HG02678 (cell line): ENCODE data around the gene C5orf15.

Source experiments
- ATAC-seq: cut with Tn5 transposase; IDR thresholded peaks from one replicate; pipeline ENCODE4 v1.9.1; 2021; ENCODE audit warnings: mild to moderate bottlenecking, moderate library complexity; ENCODE audit not compliant: unreplicated experiment

The C5orf15 gene

DNA sequence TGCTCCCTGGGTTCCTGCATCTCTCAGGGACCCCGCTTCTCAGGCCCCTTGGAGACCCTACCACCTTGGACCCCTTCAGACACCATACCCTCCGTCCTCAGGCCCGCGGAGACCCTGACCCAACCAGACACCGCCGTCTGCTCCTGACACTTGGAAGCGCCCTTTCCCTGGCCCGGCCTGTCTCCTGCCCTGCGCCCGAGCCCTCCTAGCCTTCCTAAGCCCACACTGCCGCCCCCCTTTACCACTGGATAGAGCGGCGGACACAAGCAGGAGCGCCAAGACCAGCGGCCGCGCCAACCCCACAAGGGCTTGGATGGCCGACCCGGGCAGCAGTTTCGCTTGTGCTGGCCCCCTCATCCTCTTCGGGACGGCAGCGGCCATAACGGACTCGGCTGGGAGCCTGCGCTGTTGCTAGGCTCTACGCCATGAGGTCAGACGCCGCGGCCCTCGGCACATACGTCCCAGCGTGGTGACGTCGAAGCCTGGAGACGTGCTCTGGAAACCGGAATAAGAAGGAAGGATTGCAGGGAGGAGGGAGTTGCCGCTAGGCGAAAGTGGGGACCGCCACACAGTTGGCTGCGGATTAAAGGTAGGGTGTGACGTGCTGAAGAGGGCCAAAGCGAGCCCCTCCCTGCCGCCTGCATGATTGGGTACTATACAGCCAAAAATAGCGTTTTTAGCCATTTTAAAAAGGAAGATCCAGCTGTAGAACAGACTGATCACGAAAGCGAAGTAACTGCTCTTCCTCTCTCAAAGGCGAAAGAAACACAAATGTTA is at the start of gene C5orf15:
TSS of gene C5orf15 (minus strand) at position 422 of the 777 bp plus-strand sequence. CDS start at position 381, 41 bp downstream.
- ATAC-seq, result peak; percentile 98

DNA sequence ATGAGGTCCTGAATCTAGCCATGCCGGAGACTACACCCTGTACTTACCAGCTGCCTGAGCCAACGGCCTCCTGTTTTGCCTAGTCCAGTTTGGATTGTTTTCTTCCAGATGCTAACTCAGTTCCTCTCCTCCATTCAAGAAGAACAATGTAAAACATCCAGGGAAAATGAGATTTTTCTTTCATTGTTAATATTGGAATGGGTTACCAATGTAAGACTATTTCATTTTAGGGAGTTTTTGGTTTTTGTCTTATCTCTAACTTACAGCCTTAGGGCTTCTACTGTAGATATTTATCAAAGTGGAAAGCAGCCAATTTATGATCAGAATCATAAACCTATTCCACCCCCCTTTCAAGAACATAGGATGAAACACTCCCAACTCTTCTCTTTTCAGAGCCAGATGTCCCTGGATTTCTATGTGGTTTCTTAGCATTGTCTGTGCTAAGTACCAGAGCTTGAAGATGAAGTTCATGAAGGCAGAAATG is 39.9 kb upstream of the C5orf15 start:
- ATAC-seq, result no peak

GRCh38 chr5:134007581-134008265 is 39.3 kb upstream of the C5orf15 start:
- ATAC-seq, result no peak

GRCh38 chr5:134006115-134006514 is 37.7 kb upstream of the C5orf15 start:
- no peak for ATAC-seq

GRCh38 chr5:134005417-134006061 is 37.1 kb upstream of the C5orf15 start:
- ATAC-seq, result no peak

GRCh38 chr5:134004626-134005416 is 36.4 kb upstream of the C5orf15 start, which contains the start of gene VDAC1:
VDAC1 (minus strand) TSS chr5:134004975; CDS start chr5:133993012, 11,963 bp downstream.
- ATAC-seq, result peak; percentile 76

DNA sequence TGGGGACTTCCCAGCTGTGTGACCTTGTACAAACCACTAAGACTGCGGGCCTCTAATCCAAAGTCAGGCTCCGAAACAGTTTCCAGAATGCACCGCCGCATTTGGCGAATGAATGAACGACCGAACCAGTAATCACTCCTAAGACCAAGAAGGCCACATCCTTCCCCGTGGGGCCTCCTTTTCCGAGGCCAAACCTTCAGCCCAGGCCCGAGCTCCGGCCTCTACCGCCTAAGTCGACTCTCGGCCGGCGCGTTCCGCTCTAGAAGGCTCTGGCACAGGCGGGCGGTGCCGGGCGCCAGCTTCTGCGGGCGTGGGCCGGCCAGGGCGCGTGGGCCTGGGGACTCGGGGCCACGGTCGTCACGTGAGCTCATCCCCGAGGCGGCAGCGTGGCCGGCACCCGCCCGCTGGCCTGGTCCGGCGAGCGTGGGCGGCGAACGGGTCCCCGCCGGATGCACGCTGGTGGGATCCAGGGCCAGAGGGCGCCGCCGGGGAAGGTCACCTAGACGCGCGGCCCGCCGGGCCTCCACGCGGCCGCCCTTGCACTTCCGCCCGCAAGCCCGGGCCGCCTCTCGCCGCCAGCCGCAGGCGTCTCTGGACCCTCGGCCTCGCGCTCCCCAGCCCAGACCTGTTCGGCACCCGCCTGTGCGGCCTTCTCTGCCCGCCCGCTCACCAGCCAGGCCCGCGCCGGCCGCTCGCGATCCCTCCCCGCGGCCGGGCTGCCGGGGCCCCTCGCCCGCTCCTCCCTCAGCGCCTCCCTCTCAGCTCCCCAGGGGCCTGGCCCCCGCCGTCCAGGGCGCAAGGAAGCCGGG is 35.6 kb upstream of the C5orf15 start:
- peak; percentile 35 for ATAC-seq

DNA sequence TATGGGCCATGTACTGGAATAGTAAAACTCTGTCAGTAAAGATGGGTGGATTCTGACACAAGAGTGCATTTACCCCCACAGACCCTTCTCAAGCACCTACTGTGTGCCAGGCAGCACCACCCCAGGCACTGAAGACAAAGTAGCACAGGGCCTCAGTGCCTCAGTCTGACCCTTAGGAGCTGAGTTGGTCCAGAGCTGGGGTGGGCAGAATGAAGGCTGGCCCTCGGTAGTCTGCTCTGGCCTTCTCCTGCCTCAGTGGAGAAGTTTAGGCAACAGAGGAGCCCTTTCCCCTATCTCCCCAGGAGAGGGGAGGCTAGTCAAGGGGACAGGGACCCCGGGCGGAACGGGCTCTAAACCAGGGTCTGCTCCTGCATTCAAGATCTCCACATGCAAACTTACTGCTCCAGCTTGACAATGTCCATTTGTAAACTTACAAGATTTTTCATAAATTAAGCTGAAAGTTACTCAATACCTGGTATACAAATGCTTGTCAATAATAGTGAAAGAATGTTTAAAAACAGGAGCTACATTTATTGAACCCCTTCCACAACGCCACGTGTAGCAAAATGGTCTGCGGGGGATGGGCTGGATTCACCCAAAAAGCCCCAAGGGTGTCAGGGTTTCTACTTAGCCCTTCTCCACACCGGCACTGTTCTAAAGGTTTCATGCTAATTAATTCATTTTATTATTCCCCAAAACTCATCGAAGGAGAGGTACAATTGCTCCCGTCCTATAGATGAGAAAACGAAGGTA is 34.8 kb upstream of the C5orf15 start:
- ATAC-seq, result no peak

DNA sequence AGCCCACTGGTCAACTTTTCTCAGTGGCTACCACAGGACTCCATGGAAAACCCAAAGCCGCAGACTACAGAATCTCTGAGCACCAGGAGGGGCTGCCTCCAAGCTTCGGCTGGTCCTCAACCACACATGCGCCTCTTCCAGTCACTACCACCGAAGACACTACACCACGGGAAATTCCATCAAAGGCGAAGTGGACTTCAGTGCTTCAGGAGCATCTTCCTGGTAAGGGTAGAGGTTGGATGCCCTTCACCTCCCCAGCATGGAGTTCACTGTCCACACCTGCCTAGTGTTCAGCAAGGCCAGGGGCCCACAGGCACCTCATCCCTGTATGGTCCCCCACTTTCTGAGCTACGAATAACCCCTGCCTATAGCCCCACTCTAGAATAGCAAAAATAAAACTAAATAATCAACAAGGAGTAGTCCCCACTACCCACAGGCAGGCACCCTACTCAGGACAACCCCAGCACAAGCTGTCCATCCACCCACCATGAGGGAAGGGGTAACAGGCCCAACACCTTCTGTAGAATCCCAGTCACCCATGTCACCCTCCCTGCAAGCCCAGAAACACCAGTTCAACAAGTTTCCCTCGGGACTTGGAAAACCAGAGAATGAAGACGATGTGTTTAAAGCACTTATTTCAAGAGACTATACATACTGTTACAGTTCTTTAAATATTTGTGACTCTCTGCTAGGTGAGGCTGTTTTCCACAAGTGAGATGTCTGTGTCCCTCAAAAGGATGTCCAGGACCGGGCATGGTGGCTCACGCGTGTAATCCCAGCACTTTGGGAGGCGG is 33.7 kb upstream of the C5orf15 start:
- ATAC-seq, result no peak

- no peak for ATAC-seq
These were observed 32.5 kb upstream of the C5orf15 start for GRCh38 chr5:134000696-134001453.

DNA sequence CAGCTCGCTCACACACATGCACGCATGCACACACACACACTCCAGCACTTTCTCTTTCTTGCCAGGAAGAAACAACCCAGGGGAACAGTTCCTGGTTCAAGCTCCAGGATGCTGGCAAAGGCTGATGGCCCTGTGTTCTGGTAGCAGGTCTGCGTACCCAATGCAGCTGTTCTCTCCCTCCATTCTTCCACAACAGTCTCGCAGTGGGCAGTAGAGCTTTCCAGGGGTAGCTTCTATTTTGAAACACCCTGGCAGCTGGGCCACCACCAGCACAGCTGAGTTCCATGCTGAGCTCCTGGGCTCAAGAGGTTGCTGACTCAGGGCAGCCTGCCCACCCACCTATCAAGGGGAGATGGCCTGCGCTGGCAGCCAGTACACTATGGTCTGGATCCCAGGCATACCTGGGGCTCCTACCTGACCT is 31.7 kb upstream of the C5orf15 start:
- ATAC-seq, result no peak

GRCh38 chr5:133998807-133999206 is 30.4 kb upstream of the C5orf15 start:
- no peak for ATAC-seq

DNA sequence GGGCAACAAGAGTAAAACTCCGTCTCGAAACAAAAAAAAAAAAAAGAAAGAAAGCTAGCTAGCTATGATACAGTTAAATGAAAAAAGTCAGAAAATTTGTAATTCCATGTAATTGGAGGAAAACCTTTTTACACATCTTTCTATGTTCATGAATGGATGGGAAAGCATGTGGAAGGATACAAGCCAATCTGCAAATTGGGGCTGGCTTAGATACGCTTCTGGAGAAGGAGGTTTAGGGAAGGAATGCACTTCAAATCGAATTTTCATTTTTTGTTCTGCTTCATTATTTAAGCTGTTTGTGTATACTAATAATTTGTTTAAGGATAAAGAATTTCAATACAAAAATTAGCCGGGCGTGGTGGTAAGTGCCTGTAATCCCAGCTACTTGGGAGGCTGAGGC is 29.6 kb upstream of the C5orf15 start:
- ATAC-seq, result no peak

- ATAC-seq, result no peak
These were observed 28.3 kb upstream of the C5orf15 start for GRCh38 chr5:133996683-133997252.

- ATAC-seq, result no peak
These were observed 27.6 kb upstream of the C5orf15 start for GRCh38 chr5:133995883-133996563.

GRCh38 chr5:133995341-133995740 is 26.9 kb upstream of the C5orf15 start:
- no peak for ATAC-seq

DNA sequence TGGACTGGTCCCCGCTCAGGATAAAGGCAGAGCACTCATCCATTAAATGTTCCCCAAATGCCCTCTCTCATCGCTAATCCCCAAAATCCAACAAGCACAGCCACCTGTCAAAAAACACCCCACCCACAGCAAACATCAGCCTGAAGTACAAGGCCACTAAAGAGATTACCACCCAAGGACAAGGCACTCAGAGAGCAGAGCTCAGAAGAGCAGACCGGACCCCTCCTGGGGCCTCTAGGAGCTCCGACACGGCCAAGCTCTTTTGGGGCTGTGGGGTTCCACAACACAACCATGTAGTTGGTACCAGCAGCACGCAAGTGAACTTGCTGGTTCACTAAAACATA is 26.5 kb upstream of the C5orf15 start:
- no peak for ATAC-seq
